Measurements from ENCODE around the gene KCNA1. TPM values are rescaled to one million over a fixed set of nuclear protein-coding genes. Genes with fewer than 3 reads are reported as not detected.

KCNA1 gene
- total and polyA plus RNA-seq, 2 of the 4 experiments (the other 2 are of a cell fraction), result not detected

DNA sequence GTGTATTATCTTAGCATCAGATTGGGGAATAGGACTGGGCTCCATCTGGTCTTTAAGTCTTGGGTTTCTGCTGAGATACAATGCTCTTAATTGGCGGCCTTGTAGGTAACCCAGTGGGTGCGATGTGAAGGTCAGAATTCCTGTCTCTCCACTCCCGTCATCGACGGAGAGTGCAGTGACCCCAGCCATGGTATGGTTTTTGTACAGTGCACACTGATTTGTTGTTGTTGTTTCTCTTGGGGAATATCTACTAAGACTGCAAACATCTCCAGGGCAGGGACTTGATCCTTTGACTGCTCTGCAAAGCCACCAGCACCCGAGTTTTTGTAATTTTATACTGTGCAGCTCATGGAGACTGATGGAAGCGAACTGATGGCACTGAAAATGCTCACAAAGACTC, 41.4 kb downstream of the KCNA1 start:
- intact Hi-C loops (cut with micrococcal nuclease) (no loop called here), dilution Hi-C loops (cut with HindIII; ENCODE audit: low sequenced_read_pairs, unreplicated experiment) (no loop called here), in situ Hi-C loops (cut with MboI; ENCODE audit: low sequenced_read_pairs) (no loop called here)
- no peak overlapping the region for H3K27ac ChIP-seq (ENCODE audit: insufficient read depth, low read length)
- no peaks in the 10 kb centered on the region for H3K4me1 ChIP-seq (ENCODE audit: control insufficient read depth, insufficient read depth, low read length)
- H2AK9ac ChIP-seq (replicated peaks; ENCODE audit: low read depth, low read length, poor library complexity), result no peak overlapping the region
- DNase-seq (no peak), ATAC-seq (ENCODE audit: low read depth) (no peak)
- H3K36me3 ChIP-seq (ENCODE audit: control insufficient read depth, insufficient read depth, low read length), result no peaks in the 10 kb centered on the region
- no peaks in the 10 kb centered on the region for H4K20me1 ChIP-seq (ENCODE audit: insufficient read depth, low read length)
- H3K9ac ChIP-seq (ENCODE audit: low read depth, low read length), result no peak overlapping the region
- no TSS peak for BruUV-seq (replicated peaks)
- H3K23ac ChIP-seq (ENCODE audit: low read depth, low read length), result no peak overlapping the region
- no peak overlapping the region for H3K56ac ChIP-seq (ENCODE audit: extremely low read depth, insufficient read depth, low read length)
- WGBS, 2 experiments (ENCODE audit: extremely low coverage in 2 of 2, insufficient read length in 1 of 2), result 40% methylated on average over 1 of the region's 7 CpGs; no CpG with 5 or more reads in 1 of the 2 experiments
- H3K4ac ChIP-seq (ENCODE audit: low read depth, low read length), result no peak overlapping the region
- H2BK15ac ChIP-seq (ENCODE audit: low read depth, low read length), result no peak overlapping the region
- H3K79me1 ChIP-seq (ENCODE audit: low read depth in 1 of 2, low read length in 2 of 2), result no peaks in the 10 kb centered on the region
- CTCF ChIA-PET, result no interaction called here
- TF ChIP-seq MAFK (IDR thresholded peaks at IDR 0.05; ENCODE audit: low read depth, low read length) (no peak), POLR2A (IDR thresholded peaks at IDR 0.05; ENCODE audit: low read depth, low read length) (no peak), CHD1 (IDR thresholded peaks at IDR 0.05; ENCODE audit: low read depth, low read length) (no peak), BHLHE40 (IDR thresholded peaks at IDR 0.05; ENCODE audit: low read depth, low read length) (no peak), SMC3 (IDR thresholded peaks at IDR 0.05; ENCODE audit: low read depth, low read length) (no peak), RFX5 (IDR thresholded peaks at IDR 0.05; ENCODE audit: low read depth, low read length) (no peak), CEBPB (IDR thresholded peaks at IDR 0.05; ENCODE audit: low read depth, low read length) (no peak), FOS (IDR thresholded peaks at IDR 0.05; ENCODE audit: low read depth, low read length) (no peak), NFE2L2 (IDR thresholded peaks at IDR 0.05; ENCODE audit: low read depth, low read length) (no peak), MXI1 (IDR thresholded peaks at IDR 0.05; ENCODE audit: borderline replicate concordance, low read depth, low read length) (no peak)
- TF ChIP-seq, protein P1, sequence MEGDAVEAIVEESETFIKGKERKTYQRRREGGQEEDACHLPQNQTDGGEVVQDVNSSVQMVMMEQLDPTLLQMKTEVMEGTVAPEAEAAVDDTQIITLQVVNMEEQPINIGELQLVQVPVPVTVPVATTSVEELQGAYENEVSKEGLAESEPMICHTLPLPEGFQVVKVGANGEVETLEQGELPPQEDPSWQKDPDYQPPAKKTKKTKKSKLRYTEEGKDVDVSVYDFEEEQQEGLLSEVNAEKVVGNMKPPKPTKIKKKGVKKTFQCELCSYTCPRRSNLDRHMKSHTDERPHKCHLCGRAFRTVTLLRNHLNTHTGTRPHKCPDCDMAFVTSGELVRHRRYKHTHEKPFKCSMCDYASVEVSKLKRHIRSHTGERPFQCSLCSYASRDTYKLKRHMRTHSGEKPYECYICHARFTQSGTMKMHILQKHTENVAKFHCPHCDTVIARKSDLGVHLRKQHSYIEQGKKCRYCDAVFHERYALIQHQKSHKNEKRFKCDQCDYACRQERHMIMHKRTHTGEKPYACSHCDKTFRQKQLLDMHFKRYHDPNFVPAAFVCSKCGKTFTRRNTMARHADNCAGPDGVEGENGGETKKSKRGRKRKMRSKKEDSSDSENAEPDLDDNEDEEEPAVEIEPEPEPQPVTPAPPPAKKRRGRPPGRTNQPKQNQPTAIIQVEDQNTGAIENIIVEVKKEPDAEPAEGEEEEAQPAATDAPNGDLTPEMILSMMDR (conservative IDR thresholded peaks at IDR 0.05; ENCODE audit: low read depth, low read length), result no peak
- H4K91ac ChIP-seq (ENCODE audit: insufficient read depth, low read depth, low read length), result no peak overlapping the region
- H3K4me3 ChIP-seq (ENCODE audit: insufficient read depth, low read depth, low read length), result no peak overlapping the region
- H2AFZ ChIP-seq (replicated peaks; ENCODE audit: low read length, poor library complexity), result no peak overlapping the region
- no peak overlapping the region for H2BK120ac ChIP-seq (ENCODE audit: low read depth, low read length)
- H3K9me3 ChIP-seq (ENCODE audit: control insufficient read depth, insufficient read depth, low read length), result no peaks in the 10 kb centered on the region
- H3K18ac ChIP-seq (ENCODE audit: low read depth, low read length), result no peak overlapping the region
- no peaks in the 10 kb centered on the region for H3K9me1 ChIP-seq (ENCODE audit: insufficient read depth, low read length)
- no peak overlapping the region for H3K14ac ChIP-seq (replicated peaks; ENCODE audit: low read depth, low read length)
- no peak overlapping the region for H2AK5ac ChIP-seq (ENCODE audit: low read depth, low read length)
- no peak overlapping the region for H3K4me2 ChIP-seq (ENCODE audit: low read depth, low read length)
- H2BK20ac ChIP-seq (ENCODE audit: low read depth, low read length), result no peak overlapping the region
- no peak overlapping the region for H4K5ac ChIP-seq (ENCODE audit: low read depth, low read length)
- H4K8ac ChIP-seq (ENCODE audit: low read depth in 2 of 2, low read length in 2 of 2), result no peak overlapping the region
- POLR2A ChIA-PET (ENCODE audit: unreplicated experiment), result no interaction called here
- peaks cover 6% of the 10 kb centered on the region; the same call in 1 of the 2 replicates for H3K27me3 ChIP-seq (ENCODE audit: control insufficient read depth, insufficient read depth, low read length)
- no peak overlapping the region for H2BK5ac ChIP-seq (ENCODE audit: low read depth, low read length, poor library complexity, severe bottlenecking)

Data from IMR-90 (cell line).